Right cardiac atrium (tissue), 5 donors: Measurements from ENCODE around the gene ZBTB22. TPM values are rescaled to one million over a fixed set of nuclear protein-coding genes. Genes with fewer than 3 reads are reported as not detected.

Experiments used
- ATAC-seq, 2 donors: fragments of 200-7000 bp; cut with Tn5 transposase; one replicate each; pipeline versions ENCODE4 v1.8.0 to v1.9.1; 2020; ENCODE audit warnings: moderate library complexity in 2 of 2, mild to moderate bottlenecking in 1 of 2
- DNase-seq, 3 donors: peaks; one replicate each; pipeline ENCODE4 v3.0.0-alpha.2; 2020
- H3K27ac ChIP-seq: one replicate; pipeline ENCODE4 v1.5.1; 2013; ENCODE audit warnings: mild to moderate bottlenecking, low read length, control low read depth, moderate library complexity
- H3K27me3 ChIP-seq: one replicate; pipeline ENCODE4 v1.6.1; 2013; ENCODE audit not compliant: control insufficient read depth, insufficient read depth
- H3K4me1 ChIP-seq: one replicate; pipeline ENCODE4 v1.6.1; 2013; ENCODE audit warnings: low read length; ENCODE audit not compliant: control insufficient read depth, insufficient read depth
- H3K4me3 ChIP-seq: one replicate; pipeline ENCODE4 v1.5.1; 2013; ENCODE audit warnings: low read length, control low read depth
- H3K9me3 ChIP-seq: one replicate; pipeline ENCODE4 v1.6.1; 2013; ENCODE audit warnings: low read length; ENCODE audit not compliant: control insufficient read depth
- WGBS: extraction: QIAGEN DNeasy Blood & Tissue Kit; methylation state at CpG from one replicate; pipeline ENCODE4 v1.1.7; 2013; 5-methylcytosine and 5-hydroxymethylcytosine counted together
- intact Hi-C, 4 donors: fragments of 100-400 bp; cut with DNase I; formaldehyde crosslinking; loops; one replicate each; pipeline versions ENCODE4 v1.11.0 to v1.14.0; 2022 to 2023
- polyA plus RNA-seq: library from polyadenylated mRNA; stranded (reverse); fragments of 200-250 nt; gene quantifications from one replicate; pipeline ENCODE4 v1.2.3, GENCODE V29; 2013
- total RNA-seq, 4 donors: library from RNA; stranded (reverse); fragmentation: NEBNext Ultra II Directional; extraction: Animal tissue kit (Norgen Biotek cat#: 25700); gene quantifications; one replicate each; pipeline ENCODE4 v1.2.1, GENCODE V29; 2021
- donor health status: healthy with polysubstance abuse.
- donor health status: DM: no; HTN: yes; CAD: no.
- donor health status: DM: no; HTN: no; CAD: no.
- donor health status: DM: no; HTN: yes; CAD: no; lungs with severe emphysema.
- donor health status: DM: yes; HTN: yes; CAD: no.

The ZBTB22 gene
- total and polyA plus RNA-seq, 5 donors: 12.5 to 18.2 (median 14.9) TPM

DNA sequence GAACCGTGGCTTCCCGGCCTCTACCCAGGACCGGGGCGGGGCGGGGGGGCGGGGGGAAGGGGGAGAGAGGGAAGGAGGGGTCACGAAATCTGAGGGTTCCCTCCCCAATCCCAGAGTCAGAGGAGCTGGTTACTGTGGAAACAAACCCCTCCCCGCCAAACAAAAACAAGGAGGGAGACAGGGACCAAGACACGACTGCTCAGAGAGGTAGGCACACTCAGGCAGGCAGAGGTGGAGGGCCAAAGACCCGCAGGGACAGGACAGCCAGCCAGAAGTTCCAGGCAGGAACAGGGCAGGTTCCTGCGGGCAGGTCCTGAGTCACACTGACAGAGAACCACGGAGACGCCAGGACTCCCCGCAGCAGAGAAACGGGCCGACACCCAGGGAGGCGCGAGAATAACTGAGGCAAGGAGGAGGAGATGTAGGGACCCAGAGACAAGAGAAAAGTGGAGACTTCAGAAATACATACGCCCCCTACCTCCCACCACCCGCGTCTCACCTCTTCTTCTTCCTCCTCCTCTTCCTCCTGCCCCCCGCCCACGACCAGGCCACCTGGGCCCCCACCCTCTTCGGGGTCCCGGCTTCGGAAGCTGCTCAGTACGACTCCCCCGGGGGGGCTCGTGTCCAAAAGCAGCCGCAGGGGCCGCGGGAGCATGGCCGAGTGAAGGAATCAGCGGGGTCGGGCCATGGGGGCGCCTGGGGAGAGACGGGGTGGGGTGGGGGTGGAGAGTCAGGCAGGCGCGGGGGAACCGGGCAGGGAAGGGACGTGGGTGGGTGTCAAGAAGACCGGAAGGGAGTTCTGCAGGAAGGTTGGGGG, 19.4 kb downstream of the ZBTB22 start:
- H3K9me3 ChIP-seq: no peaks in the 10 kb centered on the region
- 1% methylated on average over 42 of the region's 42 CpGs for WGBS
- ATAC-seq (peak; percentile 59 to 62), DNase-seq (peak; percentile 79 to 86 (median 85))
- peak overlapping the region; percentile 95 for H3K27ac ChIP-seq
- no peaks in the 10 kb centered on the region for H3K4me1 ChIP-seq
- H3K4me3 ChIP-seq: peak overlapping the region; percentile 68
- intact Hi-C loops: loop anchor here in 1 of 4 donors (2.0 kb wide), 1 partner anchor 17 kb away; the partner anchor contains the start of gene TAPBP
- H3K27me3 ChIP-seq: no peaks in the 10 kb centered on the region

DNA sequence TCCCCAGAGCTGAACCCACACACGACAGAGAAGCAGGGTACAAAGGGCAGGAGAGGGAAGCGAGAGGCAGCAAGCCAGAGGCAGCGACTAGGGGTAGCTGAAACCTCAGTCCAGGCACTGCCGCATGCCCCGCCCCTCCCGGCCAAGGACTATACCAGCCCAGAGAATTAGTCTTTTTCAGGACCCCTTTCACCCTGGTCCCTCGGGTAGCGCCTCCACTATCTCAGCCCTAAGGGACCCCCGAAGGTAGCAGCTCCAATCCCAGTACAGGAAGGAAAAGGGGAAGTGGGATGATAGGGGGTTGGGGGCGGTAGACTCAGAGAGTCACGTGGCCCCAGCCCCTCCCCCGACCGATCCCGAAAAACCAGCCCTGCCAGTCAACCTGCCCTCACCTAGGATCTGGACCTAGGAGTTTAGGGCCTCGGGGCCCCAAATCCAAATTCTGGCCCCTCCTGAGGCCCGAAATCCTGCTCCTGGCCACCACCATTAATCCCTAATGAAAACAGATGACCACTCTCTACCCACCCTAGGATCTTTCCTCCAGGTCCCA, 20.1 kb downstream of the ZBTB22 start:
- Histone ChIP-seq H3K9me3 (no peaks in the 10 kb centered on the region), H3K27me3 (no peaks in the 10 kb centered on the region), H3K27ac (peak overlapping the region; percentile 62), H3K4me1 (no peaks in the 10 kb centered on the region), H3K4me3 (peak overlapping the region; percentile 68)
- DNase-seq: peak; percentile 44 to 76 (median 74)
- 13% methylated on average over 16 of the region's 16 CpGs for WGBS
- peak; percentile 0 to 1 for ATAC-seq
- intact Hi-C loops: no loop called here

DNA sequence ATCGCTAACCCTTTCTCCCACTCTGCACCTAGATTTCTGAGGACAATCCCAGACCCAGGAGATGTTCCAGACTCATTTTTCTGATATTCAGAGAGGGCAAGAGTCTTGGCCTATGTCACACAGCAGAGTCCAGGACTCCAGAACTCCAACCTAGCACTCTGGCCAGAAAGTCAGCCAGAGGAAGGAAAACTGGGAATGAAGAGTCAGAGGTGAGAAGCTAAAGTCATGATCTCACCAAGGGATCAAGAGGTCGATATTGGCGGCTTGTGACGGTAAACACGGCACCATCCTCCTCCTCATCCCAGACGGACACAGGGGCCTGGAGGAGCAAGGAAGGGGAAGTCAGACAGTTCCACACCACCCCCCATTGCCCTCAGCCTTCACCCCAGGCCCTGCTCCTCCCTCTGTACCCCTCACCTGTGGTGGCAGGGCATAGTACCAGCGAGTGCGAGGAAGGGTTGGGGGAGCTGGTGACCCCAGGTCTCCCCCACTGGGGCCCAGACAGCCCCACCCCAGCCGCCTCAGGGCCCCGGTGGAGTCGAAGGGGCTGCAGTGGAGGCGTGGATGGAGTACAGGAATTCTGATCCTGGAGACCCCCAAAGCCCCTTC, 20.6 kb downstream of the ZBTB22 start:
- peak in 1 of 3 donors; percentile 63 for DNase-seq
- 66% methylated on average over 12 of the region's 12 CpGs for WGBS
- Histone ChIP-seq H3K9me3 (no peaks in the 10 kb centered on the region), H3K4me1 (no peaks in the 10 kb centered on the region), H3K27me3 (no peaks in the 10 kb centered on the region), H3K27ac (peak overlapping the region; percentile 62), H3K4me3 (peak overlapping the region; percentile 68)
- ATAC-seq: no peak
- intact Hi-C loops: no loop called here

DNA sequence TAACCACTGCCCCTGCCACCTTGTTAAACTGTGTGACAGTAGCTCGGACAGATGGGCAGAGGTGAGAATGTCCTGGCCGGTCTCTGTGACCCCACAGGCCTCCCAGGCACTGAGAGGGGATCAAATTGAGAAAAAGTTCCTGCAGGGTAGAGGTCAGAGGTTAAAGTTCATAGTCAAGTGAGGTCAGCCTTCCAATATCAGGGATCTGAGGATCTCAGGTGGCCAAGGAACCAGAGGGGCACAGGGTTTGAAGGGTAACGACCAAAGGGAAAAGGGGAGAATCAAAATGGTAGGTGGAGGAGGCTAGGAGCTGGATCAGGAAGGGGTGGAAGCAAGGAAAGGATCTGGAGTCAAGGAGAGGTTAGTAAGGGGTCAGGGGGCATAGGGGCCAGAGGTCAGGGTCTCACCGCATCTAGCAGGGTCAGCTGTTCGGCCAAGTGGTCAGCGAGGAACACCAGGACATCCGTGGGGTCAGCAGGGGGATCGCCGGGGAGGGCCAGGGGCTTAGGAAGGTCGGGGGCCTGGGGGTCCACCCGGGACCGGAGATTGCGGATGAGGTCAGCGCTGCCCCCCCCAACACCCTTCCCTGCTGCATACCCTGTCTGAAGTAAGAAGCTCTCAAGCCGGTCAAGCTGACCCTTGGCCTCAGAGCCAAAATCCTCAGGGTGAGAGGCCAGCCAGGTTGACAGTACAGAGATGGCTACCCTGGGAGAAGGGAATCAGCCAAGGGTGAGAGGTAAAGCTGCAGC, 21.7 kb downstream of the ZBTB22 start:
- WGBS: 82% methylated on average over 15 of the region's 15 CpGs
- intact Hi-C loops: no loop called here
- Histone ChIP-seq H3K4me3 (no peak overlapping the region), H3K27ac (no peak overlapping the region), H3K4me1 (no peaks in the 10 kb centered on the region), H3K9me3 (no peaks in the 10 kb centered on the region), H3K27me3 (no peaks in the 10 kb centered on the region)
- DNase-seq (peak in 1 of 3 donors; percentile 66), ATAC-seq (no peak)

DNA sequence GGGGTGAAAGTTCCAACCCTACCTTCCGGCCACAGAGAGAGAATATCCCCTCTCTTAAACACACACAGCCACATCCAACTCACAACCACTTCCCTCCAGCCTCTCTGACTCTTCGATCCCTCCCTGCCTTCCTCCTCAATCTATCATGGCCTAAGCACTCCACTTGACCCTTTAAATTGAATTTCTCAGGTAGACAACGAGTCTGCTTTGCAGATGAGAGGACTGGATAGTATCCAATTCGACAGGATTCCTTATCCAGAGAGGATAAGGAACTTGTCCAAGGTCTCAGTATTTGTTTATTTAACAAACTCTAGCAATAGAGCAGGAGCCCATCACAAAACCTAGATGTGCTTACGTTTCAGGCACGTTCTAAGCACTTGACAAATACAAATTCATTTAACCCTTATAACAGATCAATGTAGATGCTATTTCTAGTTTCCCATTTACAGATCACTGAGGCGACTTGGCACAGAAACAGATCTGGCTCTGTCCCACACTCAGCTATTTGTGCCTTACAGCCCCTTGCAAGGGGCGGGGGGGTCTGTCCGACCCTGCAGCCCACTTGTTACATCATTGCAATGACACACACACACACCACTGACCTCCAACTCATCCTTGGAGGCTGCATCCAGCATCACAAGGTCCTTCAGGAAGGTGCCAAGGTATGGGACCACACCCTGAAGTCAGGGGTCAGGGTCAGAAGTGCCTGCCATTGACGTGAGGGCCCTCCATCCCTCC, 23.3 kb downstream of the ZBTB22 start:
- Histone ChIP-seq H3K4me1 (peaks cover 2% of the 10 kb centered on the region), H3K9me3 (no peaks in the 10 kb centered on the region), H3K27me3 (no peaks in the 10 kb centered on the region), H3K4me3 (no peak overlapping the region), H3K27ac (no peak overlapping the region)
- no peak for DNase-seq
- no peak for ATAC-seq
- WGBS: 58% methylated on average over 10 of the region's 10 CpGs
- intact Hi-C loops: no loop called here

DNA sequence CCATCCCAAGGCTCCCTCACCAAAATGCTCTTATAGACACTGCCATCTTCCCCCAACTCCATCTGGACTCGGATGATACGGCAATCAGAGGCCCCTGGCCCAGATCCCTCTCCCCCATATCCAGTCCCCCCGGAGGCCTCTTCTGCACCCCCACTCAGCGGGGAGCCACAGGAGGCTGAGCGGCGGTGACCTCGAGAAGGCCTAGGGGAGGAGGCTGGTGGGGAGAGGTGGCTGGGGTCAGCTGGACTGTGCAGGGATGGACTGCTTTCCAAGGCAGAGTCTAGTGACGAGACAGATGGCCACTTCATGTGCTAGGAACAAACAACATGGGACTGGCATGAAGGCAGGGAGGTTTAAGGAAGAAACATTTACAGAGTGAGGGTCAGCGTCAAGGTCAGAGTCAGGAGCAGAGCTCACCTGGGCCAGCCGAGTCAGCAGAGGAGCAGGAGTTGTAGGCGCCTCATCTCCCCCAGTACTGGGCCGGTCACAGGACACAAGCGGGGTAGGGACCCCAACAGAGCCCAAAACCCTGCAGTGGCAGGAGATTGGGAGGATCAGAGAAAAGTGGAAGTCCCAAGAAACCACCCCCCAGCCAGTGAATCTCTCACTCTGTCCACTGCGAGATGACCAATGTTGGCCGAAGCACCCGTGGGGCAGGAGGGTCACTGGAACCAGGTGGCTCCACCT, 24.4 kb downstream of the ZBTB22 start:
- Histone ChIP-seq H3K9me3 (no peaks in the 10 kb centered on the region), H3K4me1 (peaks cover 7% of the 10 kb centered on the region), H3K4me3 (no peak overlapping the region), H3K27ac (no peak overlapping the region), H3K27me3 (no peaks in the 10 kb centered on the region)
- intact Hi-C loops: no loop called here
- DNase-seq: no peak
- 81% methylated on average over 16 of the region's 16 CpGs for WGBS
- no peak for ATAC-seq

DNA sequence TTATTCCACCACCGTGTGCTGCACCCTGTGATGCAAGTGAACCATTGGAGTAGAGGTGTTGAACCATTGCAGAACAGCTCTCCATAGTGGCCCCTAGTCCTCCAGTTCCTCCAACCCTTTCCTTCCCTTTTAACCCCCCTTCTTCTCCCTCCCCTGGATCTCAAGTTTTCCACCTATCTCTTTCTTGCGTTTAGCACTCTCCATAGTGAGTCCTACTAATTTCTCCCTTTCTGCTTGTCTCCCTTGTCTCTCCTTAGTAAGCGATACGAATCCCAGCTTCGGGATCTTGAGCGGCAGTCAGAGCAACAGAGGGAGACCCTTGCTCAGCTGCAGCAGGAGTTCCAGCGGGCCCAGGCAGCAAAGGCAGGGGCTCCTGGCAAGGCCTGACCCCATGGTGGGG, 27.1 kb downstream of the ZBTB22 start:
- intact Hi-C loops: no loop called here
- H3K9me3 ChIP-seq: no peaks in the 10 kb centered on the region
- no peak overlapping the region for H3K4me3 ChIP-seq
- H3K27ac ChIP-seq: no peak overlapping the region
- 68% methylated on average over 7 of the region's 7 CpGs for WGBS
- H3K27me3 ChIP-seq: no peaks in the 10 kb centered on the region
- peaks cover 10% of the 10 kb centered on the region for H3K4me1 ChIP-seq
- DNase-seq (no peak), ATAC-seq (no peak)

DNA sequence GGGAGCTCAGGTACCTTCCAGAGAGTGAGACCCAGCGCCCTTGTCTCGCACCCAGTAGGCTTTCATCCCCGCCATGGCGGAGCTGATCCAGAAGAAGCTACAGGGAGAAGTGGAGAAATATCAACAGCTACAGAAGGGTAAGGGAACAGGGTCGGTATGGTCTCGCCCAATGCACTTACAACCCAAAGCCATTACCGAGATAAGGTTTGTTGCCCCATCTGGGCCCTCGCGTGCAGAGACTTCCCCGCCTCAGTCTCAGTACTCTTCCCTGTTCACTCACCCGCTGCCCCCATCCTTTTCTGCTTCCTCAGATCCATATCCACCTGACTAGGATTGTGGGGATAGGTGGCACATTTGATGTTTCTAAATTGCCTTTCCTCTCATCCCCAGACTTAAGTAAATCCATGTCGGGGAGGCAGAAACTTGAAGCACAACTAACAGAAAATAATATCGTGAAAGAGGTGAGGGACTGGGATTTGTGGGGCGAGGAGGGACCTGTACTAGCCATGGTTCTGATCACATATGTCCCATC, 27.7 kb downstream of the ZBTB22 start:
- DNase-seq (no peak), ATAC-seq (peak in 1 of 2 donors; percentile 6)
- H3K4me3 ChIP-seq: peak overlapping the region; percentile 99
- 4% methylated on average over 14 of the region's 14 CpGs for WGBS
- intact Hi-C loops: no loop called here
- no peaks in the 10 kb centered on the region for H3K9me3 ChIP-seq
- peaks cover 10% of the 10 kb centered on the region for H3K4me1 ChIP-seq
- H3K27ac ChIP-seq: peak overlapping the region; percentile 85
- H3K27me3 ChIP-seq: no peaks in the 10 kb centered on the region

DNA sequence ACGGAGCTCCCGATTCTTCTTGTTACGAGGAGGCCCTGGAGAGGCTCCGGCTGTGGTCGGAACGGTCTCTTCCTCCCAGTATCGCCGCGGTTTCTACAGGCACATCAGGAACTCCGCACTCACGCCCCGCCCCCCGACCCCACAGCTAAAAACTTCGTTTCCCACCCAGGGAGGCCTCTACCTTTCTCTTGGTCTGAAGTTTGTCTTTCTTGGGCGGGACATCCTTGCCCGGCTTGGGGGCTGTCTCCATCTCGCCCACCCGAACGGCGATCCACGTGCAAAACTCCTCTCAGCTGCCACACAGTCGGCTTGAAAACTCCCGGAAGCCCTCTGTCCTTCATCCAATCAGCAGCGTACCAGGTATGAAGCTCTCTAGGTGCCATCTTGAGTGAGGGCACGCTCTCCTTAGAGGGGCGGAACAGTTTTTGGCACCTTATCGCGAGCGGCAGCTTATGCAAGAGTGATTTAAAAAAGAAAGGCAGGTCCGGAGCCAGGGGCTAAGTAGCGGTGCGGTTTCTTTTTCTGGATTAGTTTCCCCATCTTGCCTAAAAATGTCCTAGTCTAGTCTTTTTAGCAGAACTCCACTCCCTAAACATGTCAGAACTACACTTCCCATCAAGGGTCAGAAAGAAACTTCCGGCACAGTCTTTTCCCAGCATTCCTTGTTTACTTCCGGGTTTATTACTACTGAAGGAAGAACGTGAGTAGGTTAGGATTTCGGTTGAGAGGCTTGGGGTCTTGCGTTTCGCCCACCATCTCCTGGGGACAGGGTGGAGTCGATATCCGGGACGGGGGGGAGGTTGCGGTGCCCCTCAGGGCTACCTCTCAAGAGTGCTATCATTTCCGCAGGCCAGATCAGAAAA, 28.4 kb downstream of the ZBTB22 start, which contains the start of the genes PFDN6 and WDR46:
Gene PFDN6 (plus strand): TSS at position 681 of the 863 bp plus-strand sequence. CDS start 256 bp downstream, outside the sequence.
Gene WDR46 (minus strand): TSS at position 319 of the 863 bp plus-strand sequence. CDS start 69 bp downstream, at position 250.
- Histone ChIP-seq H3K27ac (peak within 1 kb of the TSS; percentile 85), H3K9me3 (no peaks in the 10 kb centered on the region), H3K4me3 (peak within 1 kb of the TSS; percentile 99), H3K4me1 (peaks cover 10% of the 10 kb centered on the region), H3K27me3 (no peaks in the 10 kb centered on the region)
- WGBS: under 1% methylated on average over 43 of the region's 43 CpGs
- DNase-seq (peak; percentile 78 to 89 (median 82)), ATAC-seq (peak; percentile 95)
- intact Hi-C loops: no loop called here
